NCI-H748 (cell line): ENCODE data around the gene PLPPR3.
A peak's percentile ranks its signal among the peaks of the same experiment; 100 is the strongest.
"Not testable (repeated sequence)": the region's sequence is repeated elsewhere in the genome, so short reads cannot be mapped to it uniquely, and the experiment has no call there.

Experiments
- DNase-seq: peaks from one replicate; lab custom pipeline; 2025; ENCODE audit not compliant: unreplicated experiment; lab: John Stamatoyannopoulos, UW

Gene PLPPR3

GRCh38 chr19:829129-829758 is 7.5 kb upstream of the PLPPR3 start:
- no peak for DNase-seq

DNA sequence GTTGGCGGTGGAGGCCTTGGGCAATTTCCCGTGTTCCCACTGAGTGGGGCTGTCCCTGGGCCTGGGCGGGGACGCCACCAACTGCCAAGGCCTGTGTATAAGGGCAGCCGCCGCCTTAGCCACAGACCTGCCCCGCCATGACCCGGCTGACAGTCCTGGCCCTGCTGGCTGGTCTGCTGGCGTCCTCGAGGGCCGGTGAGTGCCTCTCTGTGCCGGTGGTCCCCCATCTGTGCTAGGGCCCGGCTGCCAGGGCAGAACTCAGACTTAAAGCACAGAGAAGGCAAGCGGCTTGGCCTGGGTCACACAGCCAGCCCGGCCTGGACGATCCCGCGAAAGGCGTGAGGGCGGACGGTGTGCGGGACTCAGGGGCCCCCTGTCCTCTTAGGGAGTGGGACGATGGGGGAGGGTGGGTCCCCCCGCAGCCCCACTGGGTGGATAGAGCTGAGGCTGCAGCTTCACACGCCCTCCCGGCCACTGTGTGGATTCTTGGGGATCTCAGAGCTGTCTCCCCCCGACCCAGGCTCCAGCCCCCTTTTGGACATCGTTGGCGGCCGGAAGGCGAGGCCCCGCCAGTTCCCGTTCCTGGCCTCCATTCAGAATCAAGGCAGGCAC is 6.1 kb upstream of the PLPPR3 start, which contains the start of gene AZU1:
AZU1 (plus strand) TSS at position 128 of the 612 bp plus-strand sequence; CDS start at position 138, 10 bp downstream.
- DNase-seq = no peak

GRCh38 chr19:827314-827709 is 5.6 kb upstream of the PLPPR3 start:
- no peak for DNase-seq

- DNase-seq = no peak
Observed at GRCh38 chr19:825897-826644, 4.3 kb upstream of the PLPPR3 start.

GRCh38 chr19:824885-825284 is 3.1 kb upstream of the PLPPR3 start:
- DNase-seq = no peak

GRCh38 chr19:823565-824121 is 1.9 kb upstream of the PLPPR3 start:
- no peak for DNase-seq

DNA sequence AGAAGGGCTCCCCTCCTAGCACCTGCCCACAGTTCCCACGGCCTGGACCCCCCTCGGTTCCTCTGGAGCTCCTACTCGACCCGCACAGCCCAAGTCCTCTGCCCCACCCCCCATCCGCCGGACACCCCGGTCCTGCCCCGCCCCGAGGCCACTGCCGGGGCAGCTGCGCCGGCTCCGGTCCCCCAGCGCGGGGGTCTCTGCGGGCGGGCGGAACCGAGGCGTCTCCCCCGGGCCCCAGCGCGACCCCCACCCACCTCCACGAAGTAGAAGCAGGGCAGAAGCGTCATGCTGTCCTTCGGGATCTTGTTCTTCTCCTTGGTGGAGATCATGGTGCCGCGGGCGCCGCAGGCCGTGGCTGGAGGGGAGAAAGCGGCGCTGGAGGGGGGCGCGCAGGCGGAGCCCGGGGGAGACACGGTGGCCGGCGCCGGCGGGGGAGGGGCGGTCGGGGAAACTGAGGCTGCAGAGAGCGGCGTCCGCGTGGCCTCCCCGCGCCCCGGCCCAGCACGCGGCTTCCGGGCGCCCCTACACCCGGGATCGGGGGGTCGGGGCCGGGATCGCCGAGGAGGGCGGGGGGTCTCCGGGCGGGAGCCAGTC is 427 bp downstream of the PLPPR3 start:
- DNase-seq = peak; percentile 13

GRCh38 chr19:820212-820611 is 1.5 kb downstream of the PLPPR3 start:
- DNase-seq = not testable (repeated sequence)

DNA sequence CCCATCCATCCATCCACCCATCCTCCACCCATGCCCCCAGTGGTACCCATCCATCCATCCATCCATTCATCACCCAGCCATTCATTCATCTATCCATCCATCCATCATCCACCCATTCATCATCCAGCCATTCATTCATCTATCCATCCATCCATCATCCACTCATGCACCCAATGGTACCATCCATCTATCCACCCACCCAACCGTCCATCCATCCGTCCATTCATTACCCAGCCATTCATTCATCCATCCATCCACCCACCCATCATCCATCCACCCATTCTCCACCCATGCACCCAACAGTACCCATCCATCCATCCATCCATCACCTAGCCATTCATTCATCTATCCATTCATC is 5.3 kb downstream of the PLPPR3 start:
- no peak for DNase-seq

- no peak for DNase-seq
Observed at GRCh38 chr19:815775-816499, 5.8 kb downstream of the PLPPR3 start.

GRCh38 chr19:815079-815774 is 6.5 kb downstream of the PLPPR3 start:
- no peak for DNase-seq

DNA sequence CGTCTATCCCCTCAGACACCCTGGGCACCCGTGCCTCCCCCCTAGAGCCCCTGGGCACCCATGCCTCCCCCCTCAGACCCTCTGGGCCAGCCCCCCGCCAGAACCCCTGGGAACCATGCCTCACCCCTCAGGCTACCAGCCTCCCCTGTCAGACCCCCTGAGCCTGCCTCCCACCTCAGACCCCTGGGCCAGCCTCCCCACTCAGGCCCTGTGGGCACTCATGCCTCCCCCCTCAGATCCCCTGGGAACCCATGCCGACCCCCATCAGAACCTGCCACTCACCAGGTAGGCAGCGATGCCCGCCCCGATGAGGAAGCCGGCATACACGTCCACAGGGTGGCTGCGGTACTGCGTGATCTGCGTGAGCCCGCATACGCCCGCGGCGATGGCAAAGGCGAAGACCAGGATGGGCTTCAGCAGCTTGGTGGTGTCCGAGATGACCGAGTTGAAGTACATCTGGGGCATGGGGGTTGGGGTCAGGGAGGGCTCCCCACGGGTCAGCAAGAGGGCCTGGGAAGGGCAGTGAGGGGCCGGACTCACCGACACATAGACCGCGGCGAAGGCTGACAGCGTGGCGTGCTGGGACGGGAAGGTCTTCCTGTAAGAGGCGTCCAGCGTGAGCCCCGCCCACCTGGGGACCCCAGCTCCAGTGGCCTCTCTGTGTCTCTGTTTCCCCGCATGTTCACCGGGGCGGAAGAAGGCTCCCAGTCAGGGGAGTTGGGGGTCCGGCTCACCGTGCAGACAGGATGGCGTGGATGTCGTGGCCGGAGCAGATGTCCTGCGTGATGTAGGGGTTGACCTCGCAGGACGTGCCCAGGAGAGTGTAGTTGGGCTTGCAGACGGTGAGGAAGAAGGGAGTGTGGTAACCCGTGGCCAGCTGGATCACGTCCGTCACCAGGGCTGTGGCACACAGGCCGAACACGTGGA is 7.3 kb downstream of the PLPPR3 start:
- DNase-seq = no peak

DNA sequence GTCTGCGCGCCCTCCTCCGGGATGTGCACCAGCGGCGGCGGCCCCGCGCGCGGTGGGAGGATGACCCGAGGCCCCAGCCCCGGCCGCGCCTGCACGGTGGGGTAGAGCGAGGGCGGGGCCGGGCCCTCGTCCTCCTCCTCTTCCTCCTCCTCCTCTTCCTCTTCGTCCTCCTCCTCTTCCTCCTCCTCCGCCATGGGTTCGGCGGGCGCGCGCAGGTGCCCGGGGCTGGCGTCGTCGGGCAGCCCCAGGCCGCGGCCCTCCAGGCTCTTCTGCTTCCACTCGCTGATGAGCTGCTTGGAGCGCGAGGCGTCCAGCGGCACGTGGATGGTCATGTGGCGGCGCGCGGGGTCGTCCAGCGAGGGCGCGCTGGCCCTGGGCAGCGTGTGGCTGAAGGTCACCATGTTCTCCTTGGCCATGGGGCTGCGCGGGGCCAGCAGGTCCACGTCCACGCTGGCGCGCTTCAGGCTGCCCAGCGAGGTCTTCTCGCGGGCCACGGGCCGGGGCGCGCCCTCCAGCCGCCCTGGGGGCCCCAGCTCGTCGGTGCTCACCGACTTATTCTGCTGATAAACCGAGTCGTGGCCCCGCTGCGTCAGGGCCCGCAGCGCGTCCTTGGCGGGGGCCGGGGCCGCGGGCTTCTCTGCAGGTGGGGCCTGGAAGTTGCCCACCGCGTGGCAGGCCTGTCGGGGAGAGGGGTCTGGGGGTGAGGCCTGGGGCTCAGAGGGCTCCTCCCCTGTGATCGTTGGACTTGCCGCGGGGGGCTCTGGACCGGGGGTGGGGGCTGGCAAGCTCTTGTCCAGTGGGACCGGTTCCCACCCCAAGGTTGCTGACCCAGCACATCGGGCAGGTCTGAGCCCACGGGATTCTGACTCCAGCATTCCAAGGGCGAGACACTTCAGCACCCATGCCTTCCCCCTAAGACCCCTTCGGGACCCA is 8.3 kb downstream of the PLPPR3 start:
- no peak for DNase-seq

DNA sequence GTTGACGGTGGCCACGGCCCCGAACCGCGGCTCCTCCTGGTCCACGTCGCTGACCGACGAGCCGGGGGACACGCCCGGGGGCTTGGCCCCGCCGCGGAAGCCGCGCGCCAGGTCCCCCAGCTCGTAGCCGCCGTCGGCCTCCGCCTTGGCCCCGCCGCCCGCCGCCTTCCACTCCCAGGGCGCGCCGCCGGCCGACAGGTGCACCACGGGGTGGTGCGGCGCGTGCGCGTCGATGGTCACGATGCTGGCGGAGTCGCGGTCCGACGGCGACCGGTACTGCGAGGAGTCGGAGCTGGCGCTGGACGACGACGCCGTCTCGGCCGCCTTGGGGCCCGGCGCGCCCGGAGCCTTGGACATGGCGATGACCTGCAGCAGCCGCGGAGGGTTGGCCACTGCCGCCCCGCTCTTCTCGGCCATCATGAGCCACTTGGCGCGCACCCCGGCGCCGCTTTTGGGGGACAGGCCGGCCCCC is 9.0 kb downstream of the PLPPR3 start:
- no peak for DNase-seq

DNA sequence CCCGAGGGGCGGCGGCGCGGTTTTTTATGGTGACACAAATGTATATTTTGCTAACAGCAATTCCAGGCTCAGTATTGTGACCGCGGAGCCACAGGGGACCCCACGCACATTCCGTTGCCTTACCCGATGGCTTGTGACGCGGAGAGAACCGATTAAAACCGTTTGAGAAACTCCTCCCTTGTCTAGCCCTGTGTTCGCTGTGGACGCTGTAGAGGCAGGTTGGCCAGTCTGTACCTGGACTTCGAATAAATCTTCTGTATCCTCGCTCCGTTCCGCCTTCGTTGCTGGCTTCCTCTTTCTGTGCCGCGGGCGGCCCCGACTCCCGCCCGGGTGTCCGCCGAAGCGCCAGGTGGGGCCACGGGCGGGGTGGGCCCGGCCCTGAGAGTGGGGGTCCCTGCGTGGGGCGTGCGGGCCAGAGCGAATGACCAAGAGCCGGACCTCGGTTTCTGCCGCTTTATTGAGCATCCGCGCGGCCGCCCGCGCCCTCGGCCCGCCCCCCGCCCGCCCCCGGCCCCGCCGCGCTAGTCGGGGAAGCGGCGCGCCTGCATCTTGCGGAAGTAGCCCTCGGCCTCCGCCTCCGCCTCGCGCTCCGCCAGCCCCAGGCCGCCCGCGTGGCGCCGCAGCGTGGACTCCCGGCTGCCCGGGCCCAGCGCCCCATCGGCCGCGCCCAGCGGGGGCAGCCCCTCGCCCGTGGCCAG is 9.6 kb downstream of the PLPPR3 start:
- no peak for DNase-seq

- DNase-seq = no peak
Observed at GRCh38 chr19:811506-812048, 10.2 kb downstream of the PLPPR3 start.

GRCh38 chr19:810883-811489 is 10.8 kb downstream of the PLPPR3 start:
- DNase-seq = no peak
